Vagina (tissue), 2 donors: ENCODE measurements around the gene SELL. TPM values are rescaled to one million over a fixed set of nuclear protein-coding genes. Genes with fewer than 3 reads are reported as not detected.

Source experiments
- DNase-seq, 2 donors: peaks; one replicate each; pipeline ENCODE4 v3.0.0-alpha.2; 2017; ENCODE audit errors: extremely low spot score in 2 of 2
- H3K27ac ChIP-seq: fragments of 200-600 bp; sonication (generic); one replicate; pipeline ENCODE4 v1.5.1; 2019
- H3K27me3 ChIP-seq: fragments of 200-600 bp; sonication (generic); one replicate; pipeline ENCODE4 v1.5.1; 2019
- H3K36me3 ChIP-seq, 2 donors: fragments of 200-600 bp; sonication (generic); one replicate each; pipeline ENCODE4 v1.5.1; 2017 to 2019
- H3K4me1 ChIP-seq: fragments of 200-600 bp; sonication (generic); one replicate; pipeline ENCODE4 v1.5.1; 2019
- H3K4me3 ChIP-seq, 2 donors: fragments of 200-600 bp; sonication (generic); 1 replicate in 1 of 2; 2 replicates in 1 of 2; pipeline ENCODE4 v1.5.1; 2016 to 2019
- H3K9me3 ChIP-seq: fragments of 200-600 bp; sonication (generic); one replicate; pipeline ENCODE4 v1.5.1; 2019
- CTCF ChIP-seq, 3 experiments: fragments of 450-650 bp in 2 of 3; fragments of 200-600 bp in 1 of 3; sonication (generic) in 1 of 3; IDR thresholded peaks; one replicate each; pipeline ENCODE4 v1.5.1; 2017 to 2019; ENCODE audit warnings: antibody characterized with exemption in 3 of 3, mild to moderate bottlenecking in 2 of 3, moderate library complexity in 2 of 3
- POLR2A ChIP-seq, 2 donors: fragments of 450-650 bp; IDR thresholded peaks; one replicate each; pipeline ENCODE4 v1.6.1; 2017; ENCODE audit warnings: antibody characterized with exemption in 2 of 2, mild to moderate bottlenecking in 2 of 2, moderate library complexity in 2 of 2
- POLR2AphosphoS5 ChIP-seq, 2 donors: sonication (generic); formaldehyde crosslinking; IDR thresholded peaks; one replicate each; pipeline ENCODE4 v1.9.0; 2017; ENCODE audit warnings: antibody characterized with exemption in 2 of 2, mild to moderate bottlenecking in 2 of 2, low read depth in 1 of 2; ENCODE audit not compliant: insufficient read depth in 1 of 2
- intact Hi-C: fragments of 100-400 bp; cut with DNase I; formaldehyde crosslinking; loops from one replicate; pipeline ENCODE4 v1.15.1; 2023
- total RNA-seq: library from RNA; depleted of rRNA; stranded (reverse); fragments of >200 nt; gene quantifications from one replicate; pipeline ENCODE4 v1.2.3, GENCODE V29; 2016

Gene SELL
- total RNA-seq, 1 donor from 2014 or later: not detected

GRCh38 chr1:169682071-169682470 is 29.3 kb downstream of the SELL start:
- Histone ChIP-seq H3K27ac (no peak overlapping the region), H3K9me3 (no peaks in the 10 kb centered on the region), H3K4me3 (no peak overlapping the region), H3K36me3 (no peaks in the 10 kb centered on the region), H3K4me1 (no peaks in the 10 kb centered on the region), H3K27me3 (no peaks in the 10 kb centered on the region)
- DNase-seq: no peak
- intact Hi-C loops: no loop called here
- TF ChIP-seq POLR2AphosphoS5 (IDR thresholded peaks at IDR 0.05; ENCODE audit: insufficient read depth in 1 of 2, low read depth in 1 of 2): no peak
- TF ChIP-seq CTCF (IDR thresholded peaks at IDR 0.05): no peak
- TF ChIP-seq POLR2A (IDR thresholded peaks at IDR 0.05): no peak

GRCh38 chr1:169681140-169681539 is 30.3 kb downstream of the SELL start:
- DNase-seq: no peak
- no peaks in the 10 kb centered on the region for H3K27me3 ChIP-seq
- H3K4me3 ChIP-seq: no peak overlapping the region
- no peak for TF ChIP-seq CTCF (IDR thresholded peaks at IDR 0.05)
- TF ChIP-seq POLR2AphosphoS5 (IDR thresholded peaks at IDR 0.05; ENCODE audit: insufficient read depth in 1 of 2, low read depth in 1 of 2): no peak
- H3K9me3 ChIP-seq: no peaks in the 10 kb centered on the region
- no peaks in the 10 kb centered on the region for H3K4me1 ChIP-seq
- intact Hi-C loops: no loop called here
- H3K27ac ChIP-seq: no peak overlapping the region
- no peaks in the 10 kb centered on the region for H3K36me3 ChIP-seq

GRCh38 chr1:169680377-169681019 is 30.9 kb downstream of the SELL start:
- Histone ChIP-seq H3K4me3 (no peak overlapping the region), H3K27ac (no peak overlapping the region), H3K4me1 (no peaks in the 10 kb centered on the region), H3K36me3 (no peaks in the 10 kb centered on the region), H3K27me3 (no peaks in the 10 kb centered on the region), H3K9me3 (no peaks in the 10 kb centered on the region)
- intact Hi-C loops: no loop called here
- DNase-seq: no peak
- no peak for TF ChIP-seq POLR2AphosphoS5 (IDR thresholded peaks at IDR 0.05; ENCODE audit: insufficient read depth in 1 of 2, low read depth in 1 of 2)
- TF ChIP-seq CTCF (IDR thresholded peaks at IDR 0.05): no peak
- no peak for TF ChIP-seq POLR2A (IDR thresholded peaks at IDR 0.05)

- no peaks in the 10 kb centered on the region for H3K9me3 ChIP-seq
- TF ChIP-seq POLR2A (IDR thresholded peaks at IDR 0.05) (no peak), POLR2AphosphoS5 (IDR thresholded peaks at IDR 0.05; ENCODE audit: insufficient read depth in 1 of 2, low read depth in 1 of 2) (no peak), CTCF (IDR thresholded peaks at IDR 0.05) (no peak)
- no peaks in the 10 kb centered on the region for H3K27me3 ChIP-seq
- no peaks in the 10 kb centered on the region for H3K4me1 ChIP-seq
- H3K27ac ChIP-seq: no peak overlapping the region
- intact Hi-C loops: no loop called here
- no peaks in the 10 kb centered on the region for H3K36me3 ChIP-seq
- DNase-seq: no peak
- no peak overlapping the region for H3K4me3 ChIP-seq
Measured at GRCh38 chr1:169679692-169680091, 31.7 kb downstream of the SELL start.

- DNase-seq: no peak
- H3K27ac ChIP-seq: no peak overlapping the region
- H3K9me3 ChIP-seq: no peaks in the 10 kb centered on the region
- H3K4me1 ChIP-seq: no peaks in the 10 kb centered on the region
- intact Hi-C loops: no loop called here
- H3K27me3 ChIP-seq: no peaks in the 10 kb centered on the region
- H3K36me3 ChIP-seq: no peaks in the 10 kb centered on the region
- no peak for TF ChIP-seq POLR2A (IDR thresholded peaks at IDR 0.05)
- TF ChIP-seq POLR2AphosphoS5 (IDR thresholded peaks at IDR 0.05; ENCODE audit: insufficient read depth in 1 of 2, low read depth in 1 of 2): no peak
- no peak for TF ChIP-seq CTCF (IDR thresholded peaks at IDR 0.05)
- no peak overlapping the region for H3K4me3 ChIP-seq
Measured at GRCh38 chr1:169676001-169676400, 35.4 kb downstream of the SELL start.
